Cerebellar cortex (tissue), 1 donor: ENCODE data around the gene IGFBP3.
"Not testable (repeated sequence)": the region's sequence is repeated elsewhere in the genome, so short reads cannot be mapped to it uniquely, and the experiment has no call there.

Source experiments
- DNase-seq: peaks from one replicate; pipeline ENCODE4 v3.0.0-alpha.2; 2015; ENCODE audit warnings: low spot score

The IGFBP3 gene

DNA sequence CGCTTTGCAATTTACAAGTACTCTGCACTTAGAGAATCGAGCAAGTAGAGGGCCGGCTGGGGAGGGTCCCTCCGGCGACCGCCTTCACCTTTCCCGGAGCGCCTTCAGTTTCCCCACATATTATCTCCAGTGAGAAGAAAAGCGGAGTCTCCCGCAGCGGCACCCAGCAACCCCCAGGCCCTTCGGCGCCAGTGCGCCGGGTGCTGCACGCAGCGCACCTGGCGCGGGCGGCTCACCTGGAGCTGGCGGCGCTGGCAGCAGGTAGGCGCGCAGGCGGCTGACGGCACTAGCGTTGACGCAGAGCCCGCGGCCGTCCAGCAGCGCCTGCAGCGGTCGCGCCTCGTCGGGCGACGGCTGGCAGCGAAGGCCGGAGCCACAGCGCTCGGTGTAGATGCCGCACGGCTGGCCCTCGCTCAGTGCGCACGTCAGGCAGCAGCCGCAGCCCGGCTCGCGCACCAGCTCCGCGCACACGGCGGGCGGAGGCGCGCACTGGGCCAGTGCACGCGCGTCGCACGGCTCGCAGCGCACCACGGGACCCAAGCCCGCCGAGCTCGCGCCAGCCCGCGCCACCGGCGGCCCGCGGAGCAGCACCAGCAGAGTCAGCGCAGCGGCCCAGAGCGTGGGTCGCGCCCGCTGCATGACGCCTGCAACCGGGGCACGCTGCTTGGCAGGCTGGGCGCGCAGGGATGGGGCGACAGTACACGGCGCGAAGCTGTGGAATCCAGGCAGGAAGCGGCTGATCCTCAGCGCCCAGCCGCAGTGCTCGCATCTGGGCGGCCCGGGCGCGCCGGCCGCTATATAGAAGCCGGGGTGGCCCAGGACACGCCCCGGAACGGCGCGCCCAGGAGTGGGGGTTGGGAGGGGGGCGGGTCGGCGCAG, at the start of gene IGFBP3:
IGFBP3 (minus strand) TSS at position 771 of the 879 bp plus-strand sequence; CDS start at position 639, 132 bp downstream.
- no peak for DNase-seq

GRCh38 chr7:45970454-45970853, 49.4 kb upstream of the IGFBP3 start:
- no peak for DNase-seq

GRCh38 chr7:45969940-45970339, 48.9 kb upstream of the IGFBP3 start:
- no peak for DNase-seq

GRCh38 chr7:45968856-45969541, 47.9 kb upstream of the IGFBP3 start:
- DNase-seq, result no peak

GRCh38 chr7:45968312-45968711, 47.2 kb upstream of the IGFBP3 start:
- DNase-seq, result no peak

DNA sequence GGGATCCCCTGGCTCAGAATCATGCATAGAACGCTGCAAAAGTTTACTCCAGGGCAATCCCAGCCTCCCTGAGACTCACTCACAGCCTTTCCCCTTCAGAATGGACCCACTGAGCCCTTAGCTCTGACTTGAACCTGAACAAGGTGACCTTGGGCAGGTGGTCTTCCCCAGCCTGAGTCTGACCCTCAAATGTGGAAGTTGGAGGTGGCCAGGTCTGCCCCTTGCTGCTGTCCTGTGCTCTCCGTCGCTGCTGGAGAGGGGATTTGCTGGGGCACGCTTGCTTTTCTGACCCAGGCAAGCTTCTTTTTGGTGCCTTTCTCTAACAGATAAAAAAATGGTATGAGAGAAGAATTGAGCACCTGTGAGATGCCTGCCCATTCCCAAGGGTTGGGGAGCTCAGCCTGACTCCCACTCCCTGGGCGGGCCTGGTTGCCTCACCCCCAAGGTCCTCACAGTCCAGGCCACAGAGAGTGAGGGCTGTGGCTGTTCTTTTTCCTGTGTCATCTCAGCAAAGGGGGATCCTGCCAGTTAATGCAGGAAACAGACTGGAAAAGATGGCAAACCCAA, 46.6 kb upstream of the IGFBP3 start:
- DNase-seq, result no peak

- DNase-seq, result no peak
Observed at GRCh38 chr7:45962861-45963260, 41.8 kb upstream of the IGFBP3 start.

DNA sequence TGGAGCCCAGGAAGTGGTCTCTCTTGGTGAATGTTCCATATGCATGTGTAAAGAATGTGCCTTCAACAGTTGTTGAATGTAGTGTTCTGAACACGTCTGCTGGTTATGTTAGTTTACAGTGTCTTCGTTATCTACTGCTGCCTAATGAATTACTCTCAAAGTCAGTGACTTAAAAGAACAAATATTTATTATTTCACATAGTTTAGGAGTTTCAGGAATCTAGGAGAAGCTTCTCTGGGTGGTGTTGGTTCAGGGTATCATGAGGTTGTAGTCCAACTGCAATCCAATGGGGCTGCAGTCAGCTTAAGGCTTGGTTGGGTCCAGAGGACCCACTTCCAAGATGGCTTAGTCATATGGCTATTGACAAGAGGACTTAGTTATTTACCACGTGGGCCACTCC, 36.6 kb upstream of the IGFBP3 start:
- DNase-seq, result no peak

DNA sequence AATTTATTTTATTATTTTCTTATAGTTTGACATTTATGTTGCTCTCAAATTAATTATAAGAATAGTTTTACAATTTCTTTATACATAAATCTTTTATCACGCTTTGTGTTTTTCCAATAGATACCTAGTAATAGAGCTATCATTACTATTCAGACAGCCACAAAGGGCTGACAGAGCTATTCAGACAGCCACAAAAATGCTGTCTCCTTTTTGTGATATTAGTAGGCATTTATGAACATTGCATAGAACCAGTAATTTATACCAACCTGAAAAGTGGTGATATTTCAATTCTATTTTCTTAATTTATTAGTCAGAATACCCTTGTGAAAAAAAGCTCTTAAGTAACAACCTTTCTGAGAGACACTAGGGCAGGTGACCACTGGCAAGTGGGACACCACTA, 34.2 kb upstream of the IGFBP3 start:
- DNase-seq, result no peak

- DNase-seq, result not testable (repeated sequence)
Observed at GRCh38 chr7:45953055-45953454, 32.0 kb upstream of the IGFBP3 start.

- DNase-seq, result no peak
Observed at GRCh38 chr7:45944058-45944457, 23.0 kb upstream of the IGFBP3 start.

DNA sequence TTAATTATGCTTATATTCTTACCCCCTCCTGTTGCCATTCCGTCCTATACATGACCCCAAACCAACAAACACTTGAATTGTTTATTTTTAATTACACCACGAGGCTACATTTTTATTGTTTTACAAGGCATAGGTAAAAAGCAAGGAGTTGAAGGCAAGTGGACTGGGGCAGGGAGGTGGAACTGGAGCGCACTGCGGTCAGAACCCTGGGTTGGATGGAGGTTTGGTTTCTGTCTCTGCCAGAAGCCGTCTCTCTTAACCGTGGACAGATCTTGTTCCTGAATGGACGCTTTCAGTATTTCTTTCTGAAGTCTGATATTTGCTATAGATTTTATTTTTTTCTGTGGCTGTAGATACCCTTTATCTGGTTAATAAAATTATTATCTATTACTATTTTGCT, 19.9 kb upstream of the IGFBP3 start:
- DNase-seq, result no peak

DNA sequence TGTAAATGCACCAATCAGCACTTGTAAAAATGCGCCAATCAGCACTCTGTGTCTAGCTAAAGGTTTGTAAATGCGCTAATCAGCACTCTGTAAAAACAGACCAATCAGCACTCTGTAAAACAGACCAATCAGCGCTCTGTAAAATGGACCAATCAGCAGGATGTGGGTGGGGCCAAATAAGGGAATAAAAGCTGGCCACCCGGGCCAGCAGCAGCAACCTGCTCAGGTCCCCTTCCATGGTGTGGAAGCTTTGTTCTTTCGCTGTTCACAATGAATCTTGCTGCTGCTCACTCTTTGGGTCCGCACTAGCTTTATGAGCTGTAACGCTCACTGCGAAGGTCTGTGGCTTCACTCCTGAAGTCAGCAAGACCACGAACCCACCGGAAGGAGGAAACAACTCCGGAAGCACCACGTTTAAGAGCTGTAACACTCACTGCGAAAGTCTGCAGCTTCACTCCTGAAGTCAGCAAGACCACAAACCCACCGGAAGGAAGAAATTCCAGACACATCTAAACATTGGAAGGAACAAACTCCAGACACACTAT, 19.2 kb upstream of the IGFBP3 start:
- not testable (repeated sequence) for DNase-seq

DNA sequence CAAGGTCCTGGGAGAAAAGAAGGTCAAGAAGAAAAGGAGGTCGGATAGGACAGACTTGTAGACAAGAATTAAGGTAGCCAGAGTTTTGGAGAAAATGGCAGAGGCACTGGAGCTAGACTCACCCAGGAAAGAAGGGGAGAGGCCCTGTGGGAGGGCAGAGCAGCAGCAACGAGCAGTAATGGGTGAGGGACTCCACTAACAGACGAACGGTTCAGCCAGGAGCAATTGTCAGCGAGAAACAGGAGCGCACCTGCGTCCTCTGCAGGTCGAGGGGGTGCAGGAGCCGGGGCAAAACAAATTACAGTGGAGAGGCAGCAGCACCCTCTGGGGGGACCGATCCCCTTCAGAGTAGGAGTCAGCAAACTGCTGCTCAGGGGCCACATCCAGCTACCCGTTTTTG, 18.5 kb upstream of the IGFBP3 start:
- DNase-seq, result no peak

- DNase-seq, result no peak
Observed at GRCh38 chr7:45938626-45939302, 17.7 kb upstream of the IGFBP3 start.

- no peak for DNase-seq
Observed at GRCh38 chr7:45937862-45938261, 16.8 kb upstream of the IGFBP3 start.

- no peak for DNase-seq
Observed at GRCh38 chr7:45937301-45937700, 16.2 kb upstream of the IGFBP3 start.

DNA sequence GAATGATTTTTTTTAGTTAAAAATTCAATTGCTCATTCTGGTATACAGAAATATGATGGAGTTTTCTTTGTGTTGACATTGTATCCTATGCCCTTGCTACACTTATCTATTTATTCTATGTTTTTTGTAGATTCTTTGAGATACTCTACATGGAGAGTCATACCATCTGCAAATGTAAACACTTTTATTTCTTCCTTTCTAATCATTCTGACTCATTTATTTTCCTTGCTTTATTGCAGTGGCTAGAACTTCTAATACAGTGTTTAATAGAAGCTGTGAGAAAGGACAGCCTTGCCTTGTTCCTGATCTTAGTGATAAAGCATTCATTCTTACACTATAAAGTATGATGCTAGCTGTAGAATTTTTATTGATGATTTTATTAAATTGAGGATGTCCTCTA, 9.9 kb upstream of the IGFBP3 start:
- no peak for DNase-seq

- DNase-seq, result no peak
Observed at GRCh38 chr7:45927721-45928120, 6.6 kb upstream of the IGFBP3 start.

- DNase-seq, result no peak
Observed at GRCh38 chr7:45924283-45924682, 3.2 kb upstream of the IGFBP3 start.

DNA sequence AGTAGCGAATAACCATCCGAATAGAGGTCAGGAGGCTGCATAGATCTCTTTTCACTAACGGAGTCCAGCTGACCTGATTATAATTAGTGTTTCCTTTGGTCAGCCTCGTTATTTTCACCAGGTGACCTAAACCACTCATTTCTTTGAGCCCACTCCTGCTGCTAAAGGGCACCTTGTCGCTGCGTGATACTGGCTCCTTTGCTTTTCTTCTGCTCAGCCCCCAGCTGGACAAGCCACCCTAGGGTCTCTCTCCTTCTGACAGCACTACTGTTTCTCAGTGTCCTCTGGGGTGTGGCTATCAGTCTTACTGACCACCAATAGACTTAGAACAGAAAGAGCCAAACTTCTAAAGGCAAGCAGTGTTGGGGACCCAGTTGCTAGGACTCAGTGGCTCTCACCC, 2.7 kb upstream of the IGFBP3 start:
- DNase-seq, result peak; percentile 8

GRCh38 chr7:45923290-45923689, 2.2 kb upstream of the IGFBP3 start:
- peak; percentile 50 for DNase-seq
